Measurements from ENCODE around the gene SOX5.

The SOX5 gene

GRCh38 chr12:23585156-23585781 lies 364.2 kb downstream of the SOX5 start:
- no peak for DNase-seq

GRCh38 chr12:23581913-23582312 lies 367.6 kb downstream of the SOX5 start:
- DNase-seq = no peak

GRCh38 chr12:23579257-23579656 lies 370.2 kb downstream of the SOX5 start:
- DNase-seq = no peak

- no peak for DNase-seq
Measured at GRCh38 chr12:23576372-23576771, 373.1 kb downstream of the SOX5 start.

GRCh38 chr12:23569356-23569755 lies 380.1 kb downstream of the SOX5 start:
- no peak for DNase-seq

- DNase-seq = no peak
Measured at GRCh38 chr12:23566133-23566532, 383.3 kb downstream of the SOX5 start.

- no peak for DNase-seq
Measured at GRCh38 chr12:23564451-23565152, 384.9 kb downstream of the SOX5 start.

- no peak for DNase-seq
Measured at GRCh38 chr12:23561364-23562345, 387.8 kb downstream of the SOX5 start.

GRCh38 chr12:23560611-23561010 lies 388.9 kb downstream of the SOX5 start:
- DNase-seq = no peak

- no peak for DNase-seq
Measured at GRCh38 chr12:23559268-23559753, 390.2 kb downstream of the SOX5 start.

- no peak for DNase-seq
Measured at GRCh38 chr12:23556661-23557060, 392.8 kb downstream of the SOX5 start.

- no peak for DNase-seq
Measured at GRCh38 chr12:23555825-23556207, 393.7 kb downstream of the SOX5 start.

- DNase-seq = no peak
Measured at GRCh38 chr12:23555180-23555824, 394.2 kb downstream of the SOX5 start.

GRCh38 chr12:23552417-23552816 lies 397.1 kb downstream of the SOX5 start:
- DNase-seq = no peak

GRCh38 chr12:23550753-23551152 lies 398.7 kb downstream of the SOX5 start:
- no peak for DNase-seq

GRCh38 chr12:23548742-23549141 lies 400.7 kb downstream of the SOX5 start:
- no peak for DNase-seq

- no peak for DNase-seq
Measured at GRCh38 chr12:23546756-23547155, 402.7 kb downstream of the SOX5 start.

GRCh38 chr12:23543767-23544166 lies 405.7 kb downstream of the SOX5 start:
- no peak for DNase-seq

- no peak for DNase-seq
Measured at GRCh38 chr12:23542187-23542586, 407.3 kb downstream of the SOX5 start.

GRCh38 chr12:23540572-23540971 lies 408.9 kb downstream of the SOX5 start:
- no peak for DNase-seq

- no peak for DNase-seq
Measured at GRCh38 chr12:23536293-23536692, 413.2 kb downstream of the SOX5 start.

- DNase-seq = no peak
Measured at GRCh38 chr12:23535441-23535840, 414.0 kb downstream of the SOX5 start.

- DNase-seq = no peak
Measured at GRCh38 chr12:23534196-23534595, 415.3 kb downstream of the SOX5 start.

All from suppressor macrophage treated with lipopolysaccharide for 1 hour (primary cell).